ENCODE data around the gene IGFL3.
"Not testable (repeated sequence)": the region's sequence is repeated elsewhere in the genome, so short reads cannot be mapped to it uniquely, and the experiment has no call there.

The IGFL3 gene

DNA sequence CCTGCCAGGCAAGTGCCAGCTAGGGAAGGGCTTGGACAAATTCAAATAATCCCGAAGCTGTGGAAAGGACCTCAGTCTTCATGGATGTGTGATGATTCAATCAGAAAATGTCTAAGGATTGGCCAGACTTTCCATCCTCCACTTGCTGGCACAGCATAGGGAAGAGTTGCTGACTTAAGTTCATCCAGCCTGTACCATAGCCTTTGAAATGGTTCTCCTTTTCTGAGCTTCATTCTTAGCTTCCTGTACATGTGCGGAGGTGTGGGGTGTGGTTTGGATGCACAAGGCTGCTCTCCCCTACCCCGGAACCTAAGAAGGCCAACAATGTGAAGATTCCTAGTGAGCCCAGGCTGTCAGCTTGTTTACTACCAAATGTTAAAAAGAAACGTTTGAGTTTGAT lies 959 bp upstream of the IGFL3 start:
- DNase-seq (ENCODE audit: low read depth, low spot score) = no peak

DNA sequence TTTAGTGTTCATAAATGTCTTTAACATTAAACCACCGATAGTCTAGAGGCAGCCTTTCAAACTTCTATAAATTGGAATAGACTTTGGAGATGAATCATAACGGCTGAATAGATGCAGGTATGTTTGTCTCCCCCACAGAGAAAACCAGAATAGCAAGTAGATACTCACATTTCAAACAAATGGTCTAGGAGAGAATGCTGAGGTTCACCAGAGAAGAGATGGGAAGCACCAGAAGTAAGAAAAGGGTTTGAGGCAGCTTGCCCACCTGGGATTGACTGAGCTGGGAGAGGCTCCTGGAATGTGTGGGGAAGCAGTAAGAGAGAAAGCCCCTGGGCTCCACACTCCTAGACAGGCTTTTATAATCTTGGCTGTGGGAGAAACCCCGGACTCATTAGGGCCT lies 6.4 kb downstream of the IGFL3 start:
- DNase-seq (ENCODE audit: low read depth, low spot score) = no peak

DNA sequence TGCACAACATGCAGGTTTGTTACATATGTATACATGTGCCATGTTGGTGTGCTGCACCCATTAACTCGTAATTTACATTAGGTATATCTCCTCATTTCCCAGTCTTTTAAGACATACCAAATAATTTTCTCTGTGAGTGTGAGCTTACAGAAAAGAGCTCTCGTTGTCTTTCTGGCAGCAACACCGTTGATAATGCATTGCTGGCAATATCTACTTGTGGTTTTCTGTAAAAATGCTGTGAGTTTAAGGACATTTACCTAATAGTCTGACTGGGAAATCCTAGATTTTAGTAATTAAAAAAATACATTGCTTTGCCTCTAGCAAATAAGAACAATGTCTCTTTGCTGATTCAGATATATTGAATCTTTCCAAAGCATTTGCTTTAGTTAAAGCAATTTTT lies 8.4 kb downstream of the IGFL3 start:
- DNase-seq (ENCODE audit: low read depth, low spot score) = no peak

DNA sequence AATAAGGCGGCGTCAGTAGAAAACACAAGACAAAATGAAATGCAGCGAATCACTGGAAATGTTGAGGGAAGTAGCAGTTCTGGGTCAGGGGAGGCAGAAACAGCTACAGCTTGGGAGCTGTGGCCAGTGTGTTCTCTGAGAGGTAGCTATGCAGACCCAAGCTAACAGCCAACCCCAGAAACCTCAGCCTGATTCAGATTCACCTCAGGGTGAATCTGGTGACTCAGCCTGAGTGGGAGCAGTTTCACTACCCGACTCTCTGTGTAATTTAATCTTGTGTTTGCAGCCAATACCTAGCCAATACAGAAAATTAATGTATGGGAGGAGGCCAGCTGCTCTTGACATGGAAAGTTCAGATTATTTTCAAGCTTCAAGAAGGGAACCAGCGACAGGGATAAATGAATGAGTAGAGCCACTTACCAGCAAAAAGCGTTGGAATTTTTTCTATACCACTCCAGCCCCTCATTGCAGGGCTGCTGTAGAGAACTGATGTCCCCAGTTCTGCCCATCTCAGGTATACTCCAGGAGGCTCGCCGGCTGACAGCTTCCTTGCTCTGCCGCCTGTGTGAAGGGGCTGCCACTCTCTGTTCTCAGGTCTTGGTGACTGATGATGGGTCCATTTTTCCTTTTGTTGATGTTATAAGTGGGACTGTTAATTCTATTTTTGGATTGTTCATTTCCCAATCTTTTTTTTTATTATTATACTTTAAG lies 8.9 kb downstream of the IGFL3 start:
- no peak for DNase-seq (ENCODE audit: low read depth, low spot score)

DNA sequence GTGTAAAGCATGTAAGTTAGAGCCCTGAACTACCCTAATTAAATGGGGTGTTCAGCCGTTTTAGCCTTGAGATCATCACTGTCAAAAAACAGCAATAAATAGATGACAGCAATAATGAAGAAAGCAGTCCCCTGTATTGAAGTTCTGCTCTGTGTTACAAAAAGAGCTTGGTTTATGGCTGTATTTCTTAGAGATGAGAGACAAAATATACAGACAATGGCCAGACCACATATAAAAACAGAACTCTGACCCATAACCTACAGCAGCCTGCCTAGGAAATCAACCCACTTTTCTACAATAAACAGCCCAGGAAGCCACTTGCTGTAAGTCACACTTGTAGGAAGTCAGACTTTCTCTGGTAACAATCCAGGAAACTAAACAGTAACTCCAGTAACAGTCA lies 10.8 kb downstream of the IGFL3 start:
- no peak for DNase-seq (ENCODE audit: low read depth, low spot score)

DNA sequence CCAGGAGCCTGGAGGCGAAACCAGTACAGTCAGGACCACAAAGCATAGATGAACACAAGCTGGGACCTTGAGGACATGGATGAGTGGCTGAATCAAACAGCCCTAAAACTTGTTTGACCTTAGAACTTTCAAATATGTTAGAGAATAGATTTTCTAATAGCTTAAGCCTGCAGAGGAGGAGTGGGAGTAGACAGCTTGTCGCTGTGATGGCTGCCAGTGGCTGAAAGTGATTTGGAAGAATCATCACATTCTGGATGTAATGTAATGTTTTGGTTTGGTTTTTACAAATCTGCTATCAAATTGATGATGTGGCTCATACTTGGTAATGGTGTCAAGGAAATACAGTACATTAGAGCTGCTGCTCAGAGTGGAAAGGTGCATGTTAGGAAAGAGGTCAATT lies 12.0 kb downstream of the IGFL3 start:
- no peak for DNase-seq (ENCODE audit: low read depth, low spot score)

DNA sequence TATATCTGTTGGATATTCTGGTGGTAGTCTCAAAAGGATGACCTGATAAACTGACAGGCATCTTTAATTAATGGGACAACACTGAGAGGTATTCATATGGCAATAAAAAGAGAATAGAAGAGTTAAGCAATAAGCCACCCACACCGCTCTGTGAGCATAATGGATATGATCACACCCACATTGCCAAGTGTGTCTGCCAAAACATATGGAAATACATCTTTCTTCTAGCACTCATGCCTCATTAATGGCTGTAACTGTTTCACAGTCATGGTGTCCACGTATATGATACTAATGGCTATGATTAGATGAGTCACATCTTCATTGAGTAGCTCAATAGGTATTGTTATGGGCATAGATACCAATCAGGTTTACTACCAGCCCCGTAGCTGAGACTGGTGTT lies 13.1 kb downstream of the IGFL3 start:
- DNase-seq (ENCODE audit: low read depth, low spot score) = no peak

DNA sequence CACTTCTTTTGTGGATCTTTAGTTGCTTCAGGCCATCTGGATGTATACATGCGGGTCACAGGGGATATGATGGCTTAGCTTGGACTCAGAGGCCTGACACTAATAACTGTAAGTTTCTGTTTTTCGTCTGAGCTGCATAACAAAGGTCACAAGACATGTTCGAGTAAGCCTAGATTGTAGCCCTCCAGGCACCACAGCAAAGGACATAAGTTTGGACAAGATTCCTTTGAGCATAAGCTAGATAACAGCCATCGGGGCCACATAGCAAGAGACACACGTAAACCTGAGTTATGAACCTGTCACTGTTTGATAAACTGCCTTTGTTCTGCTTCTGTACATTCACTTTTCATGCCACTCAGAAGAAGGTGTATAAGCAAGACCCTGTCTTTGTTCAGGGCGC lies 14.6 kb downstream of the IGFL3 start:
- DNase-seq (ENCODE audit: low read depth, low spot score) = no peak

DNA sequence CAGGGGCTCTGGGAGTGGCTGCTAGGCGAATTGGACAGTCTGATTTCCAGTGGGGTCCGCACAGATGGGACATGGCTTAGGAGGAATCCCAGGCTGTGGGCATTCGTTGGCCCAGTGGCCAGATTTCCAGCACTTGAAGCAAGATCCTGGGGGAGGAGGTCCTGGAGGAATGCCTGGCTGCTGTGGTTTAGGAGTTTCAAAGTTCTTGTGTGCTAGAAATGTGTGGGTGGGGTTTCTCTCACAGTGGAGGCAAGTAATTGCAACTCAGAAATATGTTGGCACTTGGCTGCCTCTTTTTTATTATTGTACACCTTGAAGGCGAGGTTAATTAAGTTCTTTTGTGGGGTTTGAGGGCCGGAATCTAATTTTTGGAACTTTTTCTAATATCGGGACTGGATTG lies 17.1 kb downstream of the IGFL3 start:
- DNase-seq (ENCODE audit: low read depth, low spot score) = no peak

DNA sequence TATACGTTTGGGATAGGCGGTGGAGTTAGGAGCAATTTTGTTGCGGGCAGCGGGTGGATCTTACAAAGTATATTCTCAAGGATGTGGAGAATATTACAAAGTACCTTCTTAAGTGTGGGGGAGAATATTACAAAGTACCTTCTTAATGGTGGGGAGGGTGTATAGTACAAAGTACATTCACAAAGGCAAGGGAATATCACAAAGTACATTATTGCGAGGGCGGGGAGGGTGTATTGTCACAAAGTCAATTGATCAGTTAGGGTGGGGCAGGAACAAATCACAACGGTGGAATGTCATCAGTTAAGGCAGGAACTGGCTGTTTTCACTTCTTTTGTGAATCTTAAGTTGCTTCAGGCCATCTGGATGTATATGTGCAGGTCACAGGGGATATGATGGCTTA lies 22.2 kb downstream of the IGFL3 start:
- not testable (repeated sequence) for DNase-seq (ENCODE audit: low read depth, low spot score)

DNA sequence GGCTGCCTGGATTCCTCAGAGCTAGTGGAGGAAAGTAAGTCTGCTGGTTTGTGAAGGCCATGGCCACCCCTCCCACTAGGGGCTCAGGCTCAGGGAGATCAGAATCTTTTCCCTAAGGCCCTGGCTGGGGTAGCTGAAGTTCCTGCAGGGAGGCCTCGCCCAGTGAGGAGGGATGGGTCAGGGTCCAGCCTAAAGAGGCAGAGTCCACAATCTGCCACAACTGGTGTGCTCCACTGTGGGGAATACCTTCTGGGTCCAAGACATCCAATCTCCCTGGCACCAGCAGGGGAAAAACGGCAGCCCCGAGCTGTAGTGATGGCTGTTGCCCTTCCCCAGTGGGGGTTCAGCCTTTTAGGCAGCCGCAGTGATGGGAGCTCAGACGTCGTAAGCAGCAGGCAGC lies 23.2 kb downstream of the IGFL3 start:
- DNase-seq (ENCODE audit: low read depth, low spot score) = no peak

DNA sequence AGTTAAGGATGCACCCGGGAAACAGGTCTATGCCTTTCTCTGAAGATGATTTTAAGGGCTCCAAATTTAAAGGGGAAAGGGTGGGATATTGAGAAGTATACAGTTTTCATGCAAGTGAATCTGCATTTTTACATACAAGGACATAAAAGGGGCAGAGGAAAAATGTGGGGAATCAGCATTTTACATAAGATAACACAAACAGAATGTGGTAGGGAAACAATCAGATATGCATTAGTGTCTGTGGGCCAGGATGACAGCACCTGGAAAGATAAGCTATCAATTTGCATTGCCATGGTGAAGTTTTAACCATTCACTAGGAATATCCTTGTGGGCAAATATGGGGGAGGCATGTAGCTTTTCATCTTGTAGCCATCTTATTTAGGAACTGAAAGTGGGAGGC lies 24.1 kb downstream of the IGFL3 start:
- DNase-seq (ENCODE audit: low read depth, low spot score) = no peak

DNA sequence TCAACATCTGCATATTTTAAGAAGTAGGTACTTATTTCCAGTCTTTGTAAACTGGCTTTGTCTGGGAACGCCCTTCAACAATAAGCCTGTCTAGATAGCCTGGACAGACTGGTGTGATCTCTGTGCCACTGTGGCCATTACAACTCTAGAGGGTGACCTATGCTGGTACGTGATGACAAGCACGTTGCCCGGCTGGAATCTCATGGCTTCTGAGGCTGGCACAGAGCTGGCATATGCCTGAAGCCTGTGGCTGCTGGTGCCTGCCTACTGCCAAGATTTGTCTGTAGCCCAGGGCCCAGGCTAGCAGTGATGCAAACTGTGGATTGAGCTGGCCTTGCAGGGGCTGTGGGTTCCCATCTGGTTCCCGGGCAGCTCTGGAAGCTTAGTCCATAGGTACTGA lies 34.0 kb downstream of the IGFL3 start:
- DNase-seq (ENCODE audit: low read depth, low spot score) = no peak

DNA sequence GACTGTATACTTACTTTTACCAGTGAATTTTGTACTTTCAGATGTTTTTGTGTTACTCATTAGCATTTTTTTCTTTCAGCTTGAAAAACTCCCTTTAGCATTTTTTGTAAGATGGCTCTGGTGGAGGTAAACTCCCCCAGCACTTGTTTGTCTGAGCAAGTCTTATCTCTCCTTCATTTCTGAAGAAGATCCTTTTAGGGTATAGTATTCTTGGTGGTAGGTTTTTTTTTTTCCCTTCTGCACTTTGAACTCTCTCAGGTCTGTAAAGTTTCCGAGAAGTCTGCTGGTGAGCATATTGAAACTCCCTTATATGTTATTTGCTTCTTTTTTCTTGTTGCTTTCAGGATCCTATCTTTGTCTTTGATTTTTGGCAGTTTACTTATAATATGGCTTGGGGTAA lies 35.1 kb downstream of the IGFL3 start:
- DNase-seq (ENCODE audit: low read depth, low spot score) = no peak

DNA sequence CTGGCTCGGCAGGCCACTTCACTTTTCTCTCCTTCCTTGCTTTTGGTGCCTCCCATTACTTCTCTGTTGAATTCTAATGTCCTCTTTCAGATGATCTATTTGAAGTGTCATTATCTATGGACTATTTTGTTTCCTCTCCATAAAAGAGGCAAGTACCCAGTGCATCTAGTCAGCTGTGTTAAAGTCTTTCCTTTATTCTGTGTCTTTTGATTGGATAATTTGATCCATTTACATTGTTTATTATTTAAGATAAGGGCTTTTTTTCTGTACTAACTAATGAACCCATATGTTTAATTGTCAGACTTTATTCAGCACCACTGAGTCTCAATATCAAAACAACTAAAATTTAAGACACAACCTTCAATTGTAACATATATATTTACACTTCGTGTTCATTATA lies 36.4 kb downstream of the IGFL3 start:
- no peak for DNase-seq (ENCODE audit: low read depth, low spot score)

DNA sequence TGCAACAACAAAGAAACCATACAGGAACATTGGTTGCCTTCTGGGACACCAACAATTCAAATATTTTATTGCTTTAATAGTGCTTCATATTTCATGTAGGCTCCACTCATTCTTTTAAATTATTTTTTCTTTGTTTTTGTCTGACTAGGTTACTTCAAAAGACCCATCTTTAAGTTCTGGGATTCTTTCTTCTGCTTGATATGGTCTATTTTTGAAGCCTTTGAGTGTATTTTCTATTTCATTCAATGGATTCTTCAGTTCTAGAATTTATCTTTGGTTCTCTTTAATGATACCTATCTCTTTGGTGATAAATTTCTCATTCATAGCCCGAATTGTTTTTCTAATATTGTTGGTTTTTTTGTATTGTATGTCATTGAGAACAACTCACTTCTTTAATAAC lies 38.6 kb downstream of the IGFL3 start:
- DNase-seq (ENCODE audit: low read depth, low spot score) = no peak

DNA sequence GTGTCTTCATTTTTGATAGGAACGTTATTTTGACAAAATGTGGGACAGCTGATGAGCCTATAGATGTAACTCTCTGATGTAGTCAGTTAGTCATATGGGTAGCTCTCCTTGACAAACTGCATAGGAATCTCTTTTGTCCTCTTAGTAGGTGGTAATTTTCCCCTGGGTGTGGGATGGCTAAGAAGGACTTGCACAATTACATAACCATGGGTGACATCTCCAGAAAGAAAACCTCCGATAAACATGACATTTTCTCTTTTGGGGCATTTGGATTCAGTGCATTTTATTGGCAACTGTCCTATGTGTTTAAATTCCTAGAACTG lies 41.8 kb downstream of the IGFL3 start:
- no peak for DNase-seq (ENCODE audit: low read depth, low spot score)

DNA sequence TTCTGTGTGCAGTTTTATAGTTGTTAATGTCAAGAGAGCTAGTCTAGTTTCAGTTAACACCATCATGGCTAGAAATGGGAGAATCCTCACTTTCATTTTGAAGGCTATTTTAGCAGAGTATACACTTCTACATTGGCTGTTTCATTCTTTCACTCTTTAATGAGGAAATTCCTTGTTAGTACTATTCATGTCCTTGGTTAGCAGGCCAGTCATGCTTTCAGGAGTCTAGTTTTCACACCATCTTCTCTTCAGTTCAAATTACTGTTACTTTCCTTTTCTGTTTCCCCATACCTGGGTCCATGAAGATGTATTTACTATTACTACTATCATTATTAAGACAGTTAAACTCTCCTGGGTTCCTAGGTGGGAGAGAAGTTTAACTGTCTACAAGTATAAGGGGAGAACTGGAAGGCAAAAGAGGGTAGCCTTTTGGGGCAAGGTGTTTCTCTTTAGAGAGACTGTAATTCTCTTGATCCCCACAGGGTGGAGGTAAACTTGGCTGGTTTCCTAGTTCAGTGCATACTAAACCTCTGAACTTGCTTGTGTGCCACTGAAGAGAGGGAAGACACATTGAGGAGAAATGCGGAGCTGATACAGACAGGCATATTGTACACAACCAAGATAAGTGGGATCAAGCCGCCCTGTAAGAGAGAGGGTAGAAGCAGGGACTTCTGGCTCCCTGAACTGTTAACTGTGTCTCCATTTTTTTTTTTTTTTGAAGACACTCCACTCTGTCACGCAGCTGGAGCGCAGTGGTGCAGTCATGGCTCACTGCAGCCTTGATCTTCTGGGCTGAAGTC lies 42.4 kb downstream of the IGFL3 start:
- DNase-seq (ENCODE audit: low read depth, low spot score) = no peak

DNA sequence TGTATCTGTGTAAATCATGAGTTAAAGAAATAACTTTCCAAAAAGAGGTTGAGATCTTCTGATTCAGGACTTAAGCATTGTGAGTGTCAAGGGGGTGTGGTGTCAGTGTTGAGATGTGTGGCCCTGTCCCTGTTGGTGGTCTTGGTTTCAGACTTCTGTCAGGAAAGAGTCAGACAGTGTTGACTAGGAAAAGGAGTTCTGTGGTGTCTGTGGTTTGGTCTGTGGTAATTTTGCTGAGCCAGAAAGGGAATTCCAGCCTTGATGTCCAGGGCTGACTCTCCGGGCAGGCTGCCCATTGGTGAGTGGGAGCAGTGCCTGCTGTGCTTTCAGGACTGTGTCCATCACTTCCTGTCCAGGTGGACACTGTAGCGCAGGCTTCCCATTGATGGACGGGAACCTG lies 43.9 kb downstream of the IGFL3 start:
- DNase-seq (ENCODE audit: low read depth, low spot score) = no peak

DNA sequence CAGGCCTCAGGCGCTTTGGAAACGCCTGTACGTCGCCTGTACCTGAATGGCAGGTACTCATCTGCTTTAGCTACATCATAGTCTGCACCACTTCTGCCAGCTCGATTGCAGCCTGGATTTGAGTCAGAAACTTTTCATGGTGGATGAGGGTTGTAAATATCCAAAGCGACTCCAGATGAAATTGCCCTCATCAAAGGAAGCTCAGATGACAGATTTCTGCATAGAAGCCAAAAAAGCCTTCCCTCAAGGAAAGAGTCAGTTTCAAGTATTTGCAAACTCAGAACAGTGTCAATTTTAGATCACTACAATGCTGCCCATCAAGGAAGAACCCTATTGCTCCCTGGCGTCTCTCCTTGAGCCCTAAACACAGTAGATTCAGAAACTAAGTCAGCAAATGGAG lies 44.9 kb downstream of the IGFL3 start:
- DNase-seq (ENCODE audit: low read depth, low spot score) = no peak

DNA sequence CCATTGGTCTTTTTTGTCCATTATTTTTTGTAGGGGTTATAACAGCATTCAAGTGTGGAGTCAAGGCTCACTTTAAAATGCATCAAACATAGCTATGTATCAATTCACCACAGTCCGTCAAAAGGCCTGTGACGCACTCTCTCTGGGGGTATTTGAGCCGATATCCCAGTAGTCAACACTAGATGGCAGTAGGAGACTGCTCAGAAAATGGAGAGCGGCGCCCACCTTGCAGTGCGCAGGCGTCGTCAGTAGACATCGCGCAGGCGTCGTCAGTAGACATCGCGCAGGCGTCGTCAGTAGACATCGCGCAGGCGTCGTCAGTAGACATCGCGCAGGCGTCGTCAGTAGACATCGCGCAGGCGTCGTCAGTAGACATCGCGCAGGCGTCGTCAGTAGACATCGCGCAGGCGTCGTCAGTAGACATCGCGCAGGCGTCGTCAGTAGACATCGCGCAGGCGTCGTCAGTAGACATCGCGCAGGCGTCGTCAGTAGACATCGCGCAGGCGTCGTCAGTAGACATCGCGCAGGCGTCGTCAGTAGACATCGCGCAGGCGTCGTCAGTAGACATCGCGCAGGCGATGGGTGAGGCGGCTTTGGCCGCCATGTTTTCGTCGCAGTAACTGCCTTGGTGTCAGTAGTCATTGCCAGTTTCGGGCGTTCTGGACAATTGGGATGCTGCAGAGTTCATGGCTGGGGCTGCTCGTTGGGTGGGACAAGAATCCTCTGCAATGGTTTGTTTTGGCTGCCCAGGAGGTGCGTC lies 45.7 kb downstream of the IGFL3 start:
- DNase-seq (ENCODE audit: low read depth, low spot score) = not testable (repeated sequence)

DNA sequence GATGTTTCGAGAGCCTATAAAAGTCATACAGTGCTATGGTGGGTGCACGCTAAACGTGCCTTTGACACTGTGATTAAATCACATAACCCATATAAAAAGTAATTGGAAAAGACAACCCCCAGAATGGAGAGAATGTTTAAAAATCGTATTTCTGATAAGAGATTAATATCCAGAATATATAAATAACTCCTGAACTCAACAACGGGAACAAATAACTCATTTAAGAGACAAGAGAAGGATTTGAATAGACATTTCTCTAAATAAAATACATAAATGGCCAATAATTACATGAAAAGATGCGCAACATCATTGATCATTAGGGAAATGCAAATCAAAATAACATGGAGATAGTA lies 46.7 kb downstream of the IGFL3 start:
- no peak for DNase-seq (ENCODE audit: low read depth, low spot score)

Measured in iPS DF 19.7 (cell line).